Activated naive CD8-positive, alpha-beta T cell treated with anti-CD3 and anti-CD28 coated beads, Interleukin-2, amount 10 ng/mL, durations not matched to agents 7 days and 5 days (primary cell): ENCODE results near the gene MCM6. TPM values are rescaled to one million over a fixed set of nuclear protein-coding genes. Genes with fewer than 3 reads are reported as not detected.

Experiments
- ATAC-seq: fragments of 150-1000 bp; cut with Tn5 transposase; one replicate; pipeline ENCODE4 v1.10.0; 2021; ENCODE audit warnings: low read depth, moderate library complexity
- POLR2A ChIA-PET: fragments of 350-600 bp; sonication (Branson Sonifier 250); formaldehyde crosslinking; loops from one replicate; lab custom pipeline; 2021; ENCODE audit warnings: antibody characterized with exemption; lab: Charles Lee
- DNase-seq: peaks from one replicate; pipeline ENCODE4 v3.0.0; 2021
- H3K27ac Mint-ChIP-seq: one replicate; pipeline ENCODE4 v1.8.0; 2022; ENCODE audit warnings: mild to moderate bottlenecking, mixed read lengths
- H3K27me3 Mint-ChIP-seq: one replicate; pipeline ENCODE4 v1.8.0; 2022; ENCODE audit warnings: mild to moderate bottlenecking, moderate library complexity, mixed read lengths
- H3K36me3 Mint-ChIP-seq: one replicate; pipeline ENCODE4 v1.8.0; 2021; ENCODE audit warnings: mild to moderate bottlenecking, mixed read lengths
- H3K4me1 Mint-ChIP-seq: one replicate; pipeline ENCODE4 v1.8.0; 2021; ENCODE audit warnings: mixed read lengths
- H3K4me3 Mint-ChIP-seq: one replicate; pipeline ENCODE4 v1.8.0; 2022; ENCODE audit warnings: mild to moderate bottlenecking, moderate library complexity, mixed read lengths
- H3K9me3 Mint-ChIP-seq: one replicate; pipeline ENCODE4 v1.8.0; 2021; ENCODE audit warnings: mixed read lengths
- total RNA-seq, 2 experiments: library from RNA; stranded (reverse); gene quantifications; one replicate each; pipeline ENCODE4 v1.2.3, GENCODE V29; 2021

Gene MCM6
- total RNA-seq, 2 experiments from 2014 or later: 107 to 109 TPM

DNA sequence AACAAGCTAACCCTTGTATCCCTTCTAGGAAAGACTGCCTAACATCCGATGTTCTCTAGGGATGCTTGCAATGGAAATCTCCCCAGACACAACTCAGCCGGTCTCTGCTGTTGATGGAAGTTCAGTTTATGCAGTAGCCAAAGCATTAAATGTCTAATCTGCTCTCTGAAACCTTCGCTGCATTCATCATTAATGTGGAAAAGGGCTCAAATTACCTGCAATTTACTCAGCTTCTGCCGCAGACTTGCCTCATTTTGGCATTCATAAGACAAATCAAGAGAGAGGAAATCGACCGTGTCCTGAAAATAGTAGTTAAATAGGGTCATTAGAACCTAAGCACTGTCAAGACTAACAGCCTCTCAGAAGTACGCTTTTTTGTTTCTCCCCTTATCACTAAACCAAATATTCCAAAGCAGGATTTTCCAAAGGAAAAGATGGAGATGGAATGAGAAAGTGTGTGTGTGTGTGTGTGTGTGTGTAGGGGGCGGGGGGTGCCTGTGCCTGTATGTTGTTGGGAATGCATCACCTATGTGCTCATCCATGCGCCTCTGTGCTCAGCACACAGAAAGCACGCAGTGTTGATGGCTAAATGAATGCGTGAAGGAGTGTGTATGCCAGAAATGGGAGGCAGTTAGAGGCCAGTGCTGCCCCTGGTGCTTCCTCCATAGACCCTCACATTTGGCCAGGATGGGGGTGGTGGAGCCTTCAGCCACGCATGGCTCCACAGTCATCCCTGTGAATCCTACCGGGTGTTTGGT lies 46.7 kb downstream of the MCM6 start:
- peaks cover 11% of the 10 kb centered on the region for H3K36me3 Mint-ChIP-seq
- POLR2A ChIA-PET: no interaction called here
- ATAC-seq: no peak
- no peak overlapping the region for H3K27ac Mint-ChIP-seq
- H3K4me3 Mint-ChIP-seq: no peak overlapping the region
- no peak for DNase-seq
- no peaks in the 10 kb centered on the region for H3K9me3 Mint-ChIP-seq
- H3K4me1 Mint-ChIP-seq: peaks cover 8% of the 10 kb centered on the region
- no peaks in the 10 kb centered on the region for H3K27me3 Mint-ChIP-seq

DNA sequence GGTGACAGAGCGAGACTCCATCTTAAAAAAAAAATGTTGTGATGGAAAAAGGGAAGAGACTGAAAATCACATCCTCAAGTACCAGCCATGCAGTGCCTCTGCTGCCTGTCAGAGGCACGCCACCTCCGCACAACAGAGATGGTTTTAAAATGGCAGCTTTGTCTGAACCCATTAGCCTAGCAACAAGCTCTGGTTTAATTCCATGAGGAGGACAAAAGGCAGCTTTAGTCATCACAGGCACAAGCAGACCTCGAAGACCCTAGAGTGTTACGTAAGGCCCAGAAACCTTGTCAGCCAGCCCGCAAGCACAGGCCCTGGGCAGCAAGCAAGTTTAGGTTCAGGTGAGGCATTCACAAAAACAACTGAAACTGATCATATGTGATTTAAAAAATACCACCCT lies 49.7 kb downstream of the MCM6 start:
- ATAC-seq (no peak), DNase-seq (no peak)
- POLR2A ChIA-PET: interaction anchor here (0.5 to 0.6 kb wide), 3 partner anchors 14 to 121 kb away, joined by 3 to 4 read pairs (median 4); no protein-coding TSS in a partner anchor
- Mint-ChIP-seq H3K27me3 (no peaks in the 10 kb centered on the region), H3K4me1 (peaks cover 22% of the 10 kb centered on the region), H3K9me3 (peaks cover 14% of the 10 kb centered on the region), H3K27ac (no peak overlapping the region), H3K4me3 (no peak overlapping the region), H3K36me3 (peaks cover 35% of the 10 kb centered on the region)

DNA sequence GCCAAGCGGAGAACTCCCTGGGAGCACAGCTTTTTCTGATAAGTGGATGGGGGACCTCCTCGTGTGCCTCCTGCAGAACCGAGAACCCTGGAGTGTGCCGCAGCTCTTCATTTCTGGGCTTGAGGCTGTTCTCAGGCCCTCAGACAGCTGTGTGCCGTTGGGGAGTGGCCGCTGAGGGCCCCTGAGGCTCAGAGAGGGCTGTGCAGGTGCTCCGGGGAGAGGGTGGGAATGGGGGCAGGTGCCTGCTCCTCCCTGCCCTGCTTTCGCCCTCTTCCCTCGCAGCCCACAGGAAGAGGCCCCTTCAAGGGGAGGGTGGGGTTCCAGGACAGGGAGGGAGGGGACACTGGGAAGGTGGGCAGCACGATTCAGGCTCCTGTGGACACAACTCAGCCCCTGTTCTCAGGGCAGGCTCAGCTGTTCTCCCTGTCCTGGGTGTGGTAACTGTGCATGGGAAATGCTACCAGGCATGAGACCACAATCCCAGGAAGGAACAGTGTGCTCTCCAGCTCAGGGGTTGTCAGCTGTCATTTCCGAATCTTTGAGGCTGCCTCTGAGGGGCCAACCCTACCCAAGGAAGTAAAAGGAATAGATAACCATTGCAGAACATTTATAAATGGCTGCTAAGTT lies 50.6 kb downstream of the MCM6 start:
- ATAC-seq (no peak), DNase-seq (no peak)
- H3K4me3 Mint-ChIP-seq: no peak overlapping the region
- H3K36me3 Mint-ChIP-seq: peaks cover 33% of the 10 kb centered on the region
- POLR2A ChIA-PET: interaction anchor here (0.5 to 1.5 kb wide), 3 partner anchors 8 to 50 kb away, joined by 3 to 7 read pairs (median 4); no protein-coding TSS in a partner anchor
- H3K27ac Mint-ChIP-seq: no peak overlapping the region
- peaks cover 29% of the 10 kb centered on the region for H3K4me1 Mint-ChIP-seq
- peaks cover 14% of the 10 kb centered on the region for H3K9me3 Mint-ChIP-seq
- H3K27me3 Mint-ChIP-seq: no peaks in the 10 kb centered on the region

DNA sequence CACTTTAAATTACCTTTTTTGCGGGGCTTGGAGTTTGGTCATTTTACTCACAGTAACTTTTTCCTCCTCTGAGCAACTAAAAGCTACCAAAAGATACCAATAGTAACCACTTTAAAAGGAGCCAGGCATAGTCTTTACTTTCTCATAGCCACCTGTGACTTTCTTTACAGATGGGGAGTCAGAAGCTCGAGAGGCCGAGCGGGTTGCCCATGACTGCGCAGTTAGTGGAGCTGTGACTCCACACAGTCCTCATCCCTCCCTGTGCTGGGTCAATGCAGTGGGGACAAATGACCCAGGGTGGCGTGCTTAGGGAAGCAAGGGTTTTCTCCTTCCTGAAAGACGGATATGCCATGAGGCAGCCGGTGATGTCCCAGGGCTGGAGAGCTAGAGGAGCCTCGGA lies 51.1 kb downstream of the MCM6 start:
- Mint-ChIP-seq H3K4me1 (peaks cover 32% of the 10 kb centered on the region), H3K27ac (no peak overlapping the region), H3K27me3 (no peaks in the 10 kb centered on the region), H3K9me3 (peaks cover 14% of the 10 kb centered on the region), H3K36me3 (peaks cover 31% of the 10 kb centered on the region), H3K4me3 (no peak overlapping the region)
- ATAC-seq (no peak), DNase-seq (no peak)
- POLR2A ChIA-PET: interaction anchor here (0.7 to 1.5 kb wide), 2 partner anchors 9 to 50 kb away, joined by 3 to 7 read pairs; no protein-coding TSS in a partner anchor

DNA sequence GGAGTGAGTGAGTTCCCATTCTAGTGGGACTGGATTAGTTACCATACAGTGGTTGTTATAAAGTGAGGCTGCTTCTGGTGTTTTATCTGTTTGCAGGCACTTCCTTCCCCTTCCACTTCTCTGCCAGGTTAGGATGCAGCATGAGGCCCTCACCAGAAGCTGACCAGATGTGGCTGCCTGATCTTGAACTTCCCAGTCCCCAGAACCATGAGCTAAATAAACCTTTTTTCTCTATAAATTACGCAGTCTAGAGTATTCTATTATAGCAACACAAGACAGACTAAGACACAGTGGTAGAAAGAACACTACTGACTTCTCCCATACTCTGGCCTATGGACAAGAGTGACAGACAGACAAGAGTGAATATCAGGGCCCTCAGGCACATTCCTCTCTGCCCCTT lies 53.4 kb downstream of the MCM6 start:
- no peak for DNase-seq
- Mint-ChIP-seq H3K27ac (no peak overlapping the region), H3K27me3 (no peaks in the 10 kb centered on the region), H3K9me3 (peaks cover 14% of the 10 kb centered on the region), H3K36me3 (peaks cover 35% of the 10 kb centered on the region), H3K4me3 (no peak overlapping the region), H3K4me1 (peaks cover 47% of the 10 kb centered on the region)
- no peak for ATAC-seq
- POLR2A ChIA-PET: no interaction called here

DNA sequence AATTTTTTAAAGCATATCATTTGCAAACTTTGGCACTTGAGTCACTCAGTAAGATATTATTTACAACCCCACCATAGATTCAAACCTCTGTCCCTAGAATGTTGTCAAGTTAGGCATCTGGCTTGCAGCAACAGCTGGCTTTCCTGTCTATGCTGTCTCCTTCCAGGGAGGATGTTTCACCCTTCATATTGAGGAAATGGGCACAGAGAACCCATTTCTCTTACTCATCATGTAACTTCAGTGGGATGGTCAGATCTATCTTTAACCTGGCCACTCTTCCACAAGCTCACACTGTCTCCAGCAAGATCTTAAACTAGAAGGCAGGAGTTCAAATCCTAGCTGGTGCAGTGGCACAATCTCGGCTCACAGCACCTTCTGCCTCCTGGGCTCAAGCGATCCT lies 55.1 kb downstream of the MCM6 start:
- POLR2A ChIA-PET: interaction anchor here (1.3 to 2.4 kb wide), 4 partner anchors 15 to 561 kb away, joined by 4 to 21 read pairs (median 9); partner anchors contain the start of genes LCT and MCM6

DNA sequence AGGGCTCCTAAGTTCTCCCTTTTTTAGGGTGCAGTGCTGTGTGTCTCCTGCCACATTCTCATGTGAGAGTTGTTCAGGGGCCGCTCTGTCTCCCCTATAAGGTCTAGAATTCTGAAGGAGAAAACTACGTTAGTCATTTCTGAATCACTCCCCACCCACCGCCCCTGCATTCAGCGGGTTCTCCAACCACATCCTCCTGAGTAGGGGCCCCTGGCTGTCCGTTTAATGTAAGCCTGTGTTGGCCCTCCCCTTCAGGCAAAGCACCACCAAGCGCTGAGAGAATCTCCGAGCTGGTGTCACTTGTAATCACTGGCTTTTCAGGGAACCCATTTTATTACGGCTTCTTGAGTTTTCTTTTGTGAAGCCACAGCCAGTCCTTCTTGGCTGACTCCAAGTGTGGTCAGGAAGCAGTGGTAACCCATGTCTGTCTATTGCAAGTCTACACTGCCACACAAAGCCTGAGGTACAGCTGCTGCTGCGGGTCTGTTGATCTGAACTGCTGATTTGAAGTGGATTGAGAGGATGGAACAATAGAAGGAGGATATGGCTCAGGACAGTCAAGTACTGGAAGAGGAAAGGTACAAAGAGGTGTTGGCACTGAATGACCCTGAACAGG lies 56.1 kb downstream of the MCM6 start:
- H3K27me3 Mint-ChIP-seq: no peaks in the 10 kb centered on the region
- peak overlapping the region; percentile 76 for H3K4me3 Mint-ChIP-seq
- peak; percentile 97 for ATAC-seq
- H3K36me3 Mint-ChIP-seq: peaks cover 42% of the 10 kb centered on the region
- H3K4me1 Mint-ChIP-seq: peaks cover 47% of the 10 kb centered on the region
- H3K9me3 Mint-ChIP-seq: peaks cover 14% of the 10 kb centered on the region
- DNase-seq: peak; percentile 77
- POLR2A ChIA-PET: interaction anchor here (0.7 to 2.4 kb wide), 9 partner anchors 13 to 564 kb away, joined by 3 to 21 read pairs (median 5); partner anchors contain the start of genes LCT and MCM6
- peak overlapping the region; percentile 93 for H3K27ac Mint-ChIP-seq

More for the DNA sequence above, 55.1 kb downstream of the MCM6 start:
- ATAC-seq (no peak), DNase-seq (no peak)
- Mint-ChIP-seq H3K27me3 (no peaks in the 10 kb centered on the region), H3K4me3 (peak overlapping the region; percentile 76), H3K36me3 (peaks cover 38% of the 10 kb centered on the region), H3K9me3 (peaks cover 14% of the 10 kb centered on the region), H3K4me1 (peaks cover 46% of the 10 kb centered on the region), H3K27ac (peak overlapping the region; percentile 93)

DNA sequence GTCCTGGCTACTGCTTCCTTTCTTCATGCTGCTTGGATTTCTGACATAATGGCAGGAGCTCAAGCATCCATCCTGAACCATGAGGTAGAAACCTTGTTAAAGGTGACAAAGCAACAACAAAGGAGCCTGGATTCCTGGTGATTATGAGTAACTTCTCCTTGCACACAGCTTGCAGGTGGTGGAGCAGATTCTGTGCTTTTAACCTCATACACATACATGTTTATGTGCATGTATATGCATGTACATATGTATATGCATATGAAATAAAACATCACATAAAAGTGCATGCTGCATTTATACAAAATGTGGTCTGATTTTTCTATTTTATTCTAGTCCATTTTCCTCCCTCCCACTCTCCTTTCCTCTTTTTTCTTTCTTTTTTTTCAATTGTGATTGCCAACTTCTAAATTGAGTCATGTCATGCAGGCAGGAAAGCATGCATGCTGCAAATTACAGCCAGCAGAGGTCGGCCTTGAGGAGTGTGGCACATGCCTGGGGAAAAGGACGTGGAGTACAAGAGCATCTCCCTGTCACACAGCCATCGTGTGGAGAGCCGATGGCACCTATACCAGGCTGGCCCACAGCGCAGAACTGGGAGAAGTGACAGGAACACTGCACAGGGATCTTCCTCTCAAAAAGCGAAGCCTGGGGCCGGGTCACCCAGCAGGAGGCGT lies 57.2 kb downstream of the MCM6 start:
- DNase-seq: peak; percentile 57
- Mint-ChIP-seq H3K4me3 (no peak overlapping the region), H3K4me1 (peaks cover 47% of the 10 kb centered on the region), H3K36me3 (peaks cover 42% of the 10 kb centered on the region), H3K27ac (peak overlapping the region; percentile 21), H3K9me3 (peaks cover 14% of the 10 kb centered on the region), H3K27me3 (no peaks in the 10 kb centered on the region)
- POLR2A ChIA-PET: interaction anchor here (2.4 kb wide), 1 partner anchor 56 kb away, joined by 21 read pairs; the partner anchor contains the start of gene MCM6
- ATAC-seq: no peak

DNA sequence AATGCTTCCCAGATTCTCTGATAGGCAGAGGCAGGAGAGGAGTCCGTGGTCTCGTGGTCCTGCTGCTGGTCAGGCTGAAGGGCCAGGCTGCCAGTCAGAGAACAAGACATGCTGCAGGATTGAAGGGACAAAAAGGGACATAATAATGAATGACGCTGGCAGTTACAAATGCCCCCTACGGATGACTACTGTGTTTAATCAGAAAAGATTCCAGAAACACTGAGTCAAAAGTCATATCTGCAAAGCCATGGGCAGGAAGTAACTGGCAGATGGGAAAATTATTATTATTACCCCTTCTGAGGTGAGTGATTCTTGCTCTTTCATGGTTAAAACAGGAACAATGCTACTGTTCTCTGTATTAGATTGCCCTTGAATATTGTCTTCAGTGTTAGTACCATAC lies 58.3 kb downstream of the MCM6 start:
- Mint-ChIP-seq H3K4me1 (peaks cover 40% of the 10 kb centered on the region), H3K9me3 (peaks cover 10% of the 10 kb centered on the region), H3K27ac (no peak overlapping the region), H3K27me3 (no peaks in the 10 kb centered on the region), H3K4me3 (no peak overlapping the region), H3K36me3 (peaks cover 31% of the 10 kb centered on the region)
- DNase-seq: no peak
- POLR2A ChIA-PET: no interaction called here
- ATAC-seq: no peak

DNA sequence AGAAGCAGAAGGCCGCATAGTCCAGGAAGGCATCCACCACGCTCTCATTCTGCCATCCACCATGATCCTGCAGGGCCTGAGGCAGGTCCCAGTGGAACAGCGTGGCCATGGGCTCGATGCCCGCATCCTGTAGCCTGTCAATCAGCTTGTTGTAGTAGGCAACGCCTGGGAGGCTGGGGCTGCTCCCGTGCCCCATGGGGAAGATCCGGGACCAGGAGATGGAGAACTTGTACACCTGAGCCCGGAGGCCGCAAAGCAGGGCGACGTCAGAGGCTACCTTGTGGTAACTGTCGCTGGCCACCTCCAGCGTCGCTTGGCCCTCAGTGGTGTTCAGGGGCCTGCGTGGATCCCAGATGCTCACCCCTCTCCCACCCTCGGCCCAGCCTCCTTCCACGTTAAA lies 58.8 kb downstream of the MCM6 start:
- peaks cover 37% of the 10 kb centered on the region for H3K4me1 Mint-ChIP-seq

DNA sequence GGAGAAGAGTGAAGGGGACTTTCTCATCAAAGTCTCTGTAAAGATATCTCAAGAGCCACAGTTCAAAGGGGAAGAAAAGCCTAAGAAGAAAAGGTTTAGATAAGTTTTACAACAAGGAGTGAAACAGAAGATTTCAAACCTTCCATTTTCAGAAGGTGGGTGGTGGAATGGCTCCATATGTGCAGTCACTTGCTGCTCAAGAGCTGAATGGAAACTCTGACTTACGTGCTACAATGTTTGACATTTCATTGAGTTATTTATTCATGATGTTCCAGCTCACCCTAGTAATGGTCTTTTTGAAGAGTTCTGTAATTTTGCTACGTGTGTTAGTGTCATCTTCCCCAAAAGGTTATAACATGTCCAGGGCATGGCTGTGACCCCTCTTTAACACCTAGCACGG lies 61.0 kb downstream of the MCM6 start:
- POLR2A ChIA-PET: no interaction called here
- Mint-ChIP-seq H3K4me1 (peaks cover 21% of the 10 kb centered on the region), H3K36me3 (peaks cover 29% of the 10 kb centered on the region), H3K4me3 (no peak overlapping the region), H3K27ac (no peak overlapping the region), H3K27me3 (no peaks in the 10 kb centered on the region), H3K9me3 (peaks cover 3% of the 10 kb centered on the region)
- ATAC-seq (no peak), DNase-seq (no peak)

More for the DNA sequence above, 58.8 kb downstream of the MCM6 start:
- Mint-ChIP-seq H3K27ac (no peak overlapping the region), H3K4me3 (no peak overlapping the region), H3K27me3 (no peaks in the 10 kb centered on the region), H3K9me3 (peaks cover 7% of the 10 kb centered on the region), H3K36me3 (peaks cover 26% of the 10 kb centered on the region)
- ATAC-seq (no peak), DNase-seq (no peak)
- POLR2A ChIA-PET: no interaction called here

DNA sequence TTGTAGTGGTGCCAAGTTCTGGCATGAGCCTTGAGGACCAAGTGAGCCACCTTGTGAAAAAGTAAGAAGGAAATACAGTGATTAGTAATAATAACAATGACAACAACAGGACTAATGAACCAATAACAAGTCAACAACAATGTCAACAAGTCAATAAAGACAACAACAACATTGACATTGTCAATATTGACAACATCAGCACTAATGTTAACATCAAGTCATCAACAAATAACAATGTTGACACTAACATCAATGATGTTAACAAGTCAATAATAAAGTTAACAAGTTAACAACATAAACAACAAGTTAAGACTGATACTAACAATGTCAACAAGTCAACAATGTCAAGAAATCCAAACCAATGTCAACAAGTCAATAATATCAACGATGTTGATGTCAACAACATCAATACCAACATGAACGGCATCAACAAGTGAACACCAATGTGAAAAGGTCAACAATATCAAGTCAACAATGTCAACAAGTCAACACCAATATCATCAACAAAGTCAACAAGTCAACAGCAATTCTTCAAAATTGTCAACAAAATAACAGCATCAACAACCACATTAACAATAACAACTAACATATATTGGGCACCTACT lies 63.2 kb downstream of the MCM6 start:
- ATAC-seq (no peak), DNase-seq (no peak)
- H3K36me3 Mint-ChIP-seq: peaks cover 29% of the 10 kb centered on the region
- H3K9me3 Mint-ChIP-seq: peaks cover 3% of the 10 kb centered on the region
- no peak overlapping the region for H3K27ac Mint-ChIP-seq
- POLR2A ChIA-PET: no interaction called here
- peaks cover 4% of the 10 kb centered on the region for H3K4me1 Mint-ChIP-seq
- no peaks in the 10 kb centered on the region for H3K27me3 Mint-ChIP-seq
- no peak overlapping the region for H3K4me3 Mint-ChIP-seq
